ENCODE measurements around the gene HIRA. TPM values are rescaled to one million over a fixed set of nuclear protein-coding genes. Genes with fewer than 3 reads are reported as not detected.
A peak's percentile ranks its signal among the peaks of the same experiment; 100 is the strongest.

Gene HIRA
- polyA plus RNA-seq, 10 donors: 15.4 to 21.8 (median 17.5) TPM

- DNase-seq: no peak
Measured at GRCh38 chr22:19464975-19465374, 33.4 kb upstream of the HIRA start.

- DNase-seq: no peak
Measured at GRCh38 chr22:19464546-19464945, 33.0 kb upstream of the HIRA start.

GRCh38 chr22:19463491-19464469 is 32.2 kb upstream of the HIRA start:
- no peak for DNase-seq

GRCh38 chr22:19463008-19463407 is 31.5 kb upstream of the HIRA start:
- no peak for DNase-seq

- no peak for DNase-seq
Measured at GRCh38 chr22:19461506-19461905, 30.0 kb upstream of the HIRA start.

GRCh38 chr22:19460036-19460435 is 28.5 kb upstream of the HIRA start:
- DNase-seq: no peak

- DNase-seq: no peak
Measured at GRCh38 chr22:19457828-19458428, 26.4 kb upstream of the HIRA start.

GRCh38 chr22:19456541-19456940 is 25.0 kb upstream of the HIRA start:
- no peak for DNase-seq

- DNase-seq: no peak
Measured at GRCh38 chr22:19455585-19456370, 24.2 kb upstream of the HIRA start.

- no peak for DNase-seq
Measured at GRCh38 chr22:19455033-19455432, 23.5 kb upstream of the HIRA start.

GRCh38 chr22:19454156-19454555 is 22.6 kb upstream of the HIRA start:
- DNase-seq: no peak

- DNase-seq: no peak
Measured at GRCh38 chr22:19453718-19454117, 22.2 kb upstream of the HIRA start.

- DNase-seq: no peak
Measured at GRCh38 chr22:19451570-19451969, 20.0 kb upstream of the HIRA start.

GRCh38 chr22:19450363-19451175 is 19.0 kb upstream of the HIRA start:
- no peak for DNase-seq

GRCh38 chr22:19449422-19449767 is 17.9 kb upstream of the HIRA start:
- DNase-seq: no peak

- DNase-seq: no peak
Measured at GRCh38 chr22:19448739-19449421, 17.3 kb upstream of the HIRA start.

GRCh38 chr22:19448076-19448607 is 16.6 kb upstream of the HIRA start:
- DNase-seq: peak; percentile 53 to 86 (median 64)

- DNase-seq: peak; percentile 92 to 96 (median 93)
Measured at GRCh38 chr22:19447330-19448075, 16.0 kb upstream of the HIRA start, which contains the start of gene C22orf39. Gene C22orf39 (minus strand): TSS chr22:19447711. CDS start chr22:19447688, 23 bp downstream.

- no peak for DNase-seq
Measured at GRCh38 chr22:19446603-19447329, 15.2 kb upstream of the HIRA start.
